COLO668 (cell line): ENCODE data around the gene ARRDC3.

Source experiments
- DNase-seq: peaks from one replicate; lab custom pipeline; 2025; ENCODE audit not compliant: unreplicated experiment; lab: John Stamatoyannopoulos, UW

ARRDC3 gene

GRCh38 chr5:91384671-91385430 is 1.7 kb upstream of the ARRDC3 start:
- peak; percentile 47 for DNase-seq

DNA sequence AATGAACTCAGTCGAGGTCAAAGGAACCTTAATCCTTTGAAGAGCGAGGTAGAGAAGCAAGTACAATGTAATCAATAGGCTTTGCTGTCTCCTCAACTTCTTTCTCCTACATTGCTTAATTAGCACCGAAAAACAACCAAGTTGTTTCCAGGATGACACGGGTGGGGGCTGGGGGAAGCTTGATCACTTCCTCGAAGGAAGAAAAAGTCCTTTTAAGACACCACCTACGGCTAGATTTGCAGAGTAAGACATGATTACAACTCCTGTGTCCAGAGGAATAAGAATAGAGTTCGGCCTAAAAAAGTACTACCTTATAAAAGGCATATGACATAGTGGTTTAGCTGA is 811 bp upstream of the ARRDC3 start:
- peak; percentile 12 for DNase-seq

DNA sequence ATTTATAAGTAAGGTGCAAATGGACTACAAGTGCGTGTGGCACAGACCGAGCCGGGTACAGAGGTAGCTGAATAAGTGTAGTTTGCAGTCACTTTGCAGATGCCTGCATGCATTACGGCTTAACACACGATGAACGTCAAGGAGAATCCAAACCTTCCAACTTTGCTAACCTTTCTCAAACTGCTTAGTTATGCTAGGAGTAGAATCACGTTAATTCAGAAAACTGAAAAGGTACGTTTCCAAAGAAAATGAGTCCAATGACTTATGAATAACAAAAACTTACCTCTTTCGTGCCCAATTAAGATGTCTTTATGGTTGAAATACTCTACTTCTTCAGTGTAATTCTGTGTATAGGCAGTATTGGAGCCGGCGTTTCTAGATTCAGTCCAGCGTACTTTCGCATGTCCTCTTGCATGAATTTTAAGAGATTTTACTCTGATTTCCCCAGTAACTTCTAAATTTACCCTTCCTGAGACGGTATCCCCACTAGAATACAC is 539 bp downstream of the ARRDC3 start:
- DNase-seq, result peak; percentile 5

DNA sequence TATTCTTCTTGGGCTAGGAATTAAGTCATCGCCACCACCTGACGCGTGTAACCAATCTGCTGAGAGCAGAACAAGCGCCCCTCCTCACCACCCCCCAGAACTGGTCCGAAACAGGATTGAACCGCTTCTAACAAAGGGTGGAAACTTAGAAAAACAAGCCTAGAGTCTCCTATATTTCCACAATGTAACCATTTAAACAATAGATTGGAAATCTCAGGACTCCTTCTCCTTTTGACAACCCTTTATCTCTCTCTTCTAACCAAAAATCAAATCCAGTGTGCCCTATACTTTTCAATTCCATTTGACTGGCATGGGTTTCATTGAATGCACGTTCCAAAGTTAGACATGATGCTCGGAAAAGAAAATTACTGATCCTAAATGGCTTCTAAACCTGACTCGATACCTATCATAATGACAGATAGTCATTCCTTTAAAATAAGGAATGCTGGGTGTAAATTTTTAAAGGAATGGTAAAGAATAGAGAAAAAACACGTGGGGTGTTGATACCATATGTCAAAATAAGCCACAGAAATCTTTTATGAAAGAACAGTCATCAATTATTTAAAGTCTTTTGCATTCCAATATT is 1.2 kb downstream of the ARRDC3 start:
- DNase-seq, result peak; percentile 66

DNA sequence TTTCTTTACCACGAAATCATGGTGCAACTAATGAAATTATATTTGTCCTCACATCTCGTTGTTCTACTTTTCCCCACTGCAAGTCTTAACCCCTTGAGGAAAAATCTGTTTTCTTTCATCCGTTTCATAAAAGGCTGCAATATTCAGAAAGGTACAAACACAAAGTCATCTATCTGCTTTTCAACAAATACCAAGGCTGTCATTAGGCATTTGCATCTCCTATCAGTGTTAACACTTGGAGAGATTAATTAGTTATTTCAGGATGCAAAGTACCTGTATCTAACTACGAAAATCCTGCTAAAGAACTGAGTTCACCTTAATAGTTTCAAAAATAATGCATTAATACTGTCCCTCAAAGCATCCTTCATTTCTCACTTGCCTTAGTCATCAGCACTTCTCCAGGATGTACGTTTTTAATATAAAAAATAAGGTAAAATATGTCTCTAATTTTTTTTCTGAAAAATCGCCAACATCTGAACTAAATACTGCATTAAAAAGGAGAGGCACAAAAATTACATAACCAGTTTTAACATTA is 1.8 kb downstream of the ARRDC3 start:
- DNase-seq, result no peak

- peak; percentile 96 for DNase-seq
Observed at GRCh38 chr5:91380491-91381238, 2.5 kb downstream of the ARRDC3 start.

DNA sequence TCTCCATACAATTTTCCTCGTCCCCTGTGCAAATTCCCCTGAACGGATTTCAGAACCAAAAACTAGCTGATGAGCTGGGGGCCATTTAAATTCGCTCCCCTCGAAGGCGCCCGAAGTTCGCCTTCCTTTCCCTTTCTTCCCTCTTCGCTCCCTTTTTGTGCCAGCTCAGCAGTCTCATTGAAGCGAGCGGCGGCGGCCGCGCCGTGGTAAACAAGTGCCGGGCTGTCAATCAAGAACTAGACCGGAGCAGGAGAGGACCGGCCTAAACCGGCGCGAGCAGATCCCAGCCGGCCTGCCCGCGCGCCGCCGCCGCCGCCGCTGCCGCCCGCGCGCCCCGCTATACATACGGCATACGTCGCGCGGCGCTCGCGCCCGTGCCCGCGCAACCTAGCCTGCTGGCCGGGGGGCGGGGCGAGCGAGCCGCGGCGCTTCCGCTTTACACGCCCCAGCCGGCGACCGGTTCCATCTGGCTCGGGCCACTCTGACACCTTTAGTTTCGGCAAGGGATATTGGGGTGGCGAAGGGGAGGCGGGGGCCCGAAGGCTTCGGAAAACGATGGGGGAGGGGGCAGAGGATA is 3.1 kb downstream of the ARRDC3 start:
- peak; percentile 96 for DNase-seq

- DNase-seq, result no peak
Observed at GRCh38 chr5:91379246-91379913, 3.7 kb downstream of the ARRDC3 start.

DNA sequence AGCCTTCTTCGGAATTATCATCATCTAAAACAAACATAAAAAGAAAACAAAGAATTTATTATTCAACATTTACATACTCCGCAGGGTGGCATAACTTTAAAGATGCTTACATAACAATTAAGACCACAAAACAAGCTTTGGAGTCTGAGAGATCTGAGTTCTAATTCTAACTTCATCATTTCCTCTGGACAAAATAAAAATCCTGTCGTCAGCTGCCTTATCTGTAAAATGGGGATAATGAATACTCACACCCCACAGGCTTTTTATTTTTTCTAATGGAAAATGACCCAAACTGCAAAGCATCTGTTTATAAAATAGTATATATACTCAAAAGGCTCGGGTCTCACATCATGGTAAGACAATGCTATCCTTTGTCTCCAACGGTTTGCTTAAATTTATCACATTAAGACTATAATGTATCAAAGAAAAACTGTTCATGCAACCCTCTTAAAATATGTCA is 4.3 kb downstream of the ARRDC3 start:
- no peak for DNase-seq

DNA sequence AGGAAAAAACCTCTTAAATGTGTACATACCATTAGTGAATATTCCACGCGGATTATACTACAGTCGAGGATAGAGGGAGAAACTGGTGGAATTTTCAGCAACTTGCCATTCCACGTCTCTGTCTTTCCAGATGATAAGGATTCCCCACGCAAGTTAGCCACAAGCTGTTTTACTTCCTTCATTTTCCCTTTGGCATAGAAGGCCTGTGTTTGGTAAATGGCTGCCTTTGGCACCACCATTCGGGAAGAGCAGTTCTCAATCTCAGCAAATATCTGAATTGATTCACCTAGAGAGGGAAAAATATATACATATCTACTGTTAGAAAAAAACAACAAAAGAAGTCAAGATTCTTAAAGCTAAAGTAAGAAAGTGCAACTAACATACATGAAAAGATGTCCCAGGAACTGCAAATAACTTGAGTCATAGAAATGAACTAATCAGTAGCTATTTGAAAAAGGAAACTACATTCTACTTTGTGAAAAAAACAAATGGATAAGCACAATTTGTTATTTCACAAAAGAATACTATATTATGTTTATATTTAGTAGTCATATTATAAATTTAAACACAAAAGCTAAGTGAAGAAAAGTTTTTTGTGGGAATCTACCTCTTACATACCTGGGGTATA is 8.1 kb downstream of the ARRDC3 start:
- no peak for DNase-seq

- no peak for DNase-seq
Observed at GRCh38 chr5:91373600-91373999, 9.5 kb downstream of the ARRDC3 start.

DNA sequence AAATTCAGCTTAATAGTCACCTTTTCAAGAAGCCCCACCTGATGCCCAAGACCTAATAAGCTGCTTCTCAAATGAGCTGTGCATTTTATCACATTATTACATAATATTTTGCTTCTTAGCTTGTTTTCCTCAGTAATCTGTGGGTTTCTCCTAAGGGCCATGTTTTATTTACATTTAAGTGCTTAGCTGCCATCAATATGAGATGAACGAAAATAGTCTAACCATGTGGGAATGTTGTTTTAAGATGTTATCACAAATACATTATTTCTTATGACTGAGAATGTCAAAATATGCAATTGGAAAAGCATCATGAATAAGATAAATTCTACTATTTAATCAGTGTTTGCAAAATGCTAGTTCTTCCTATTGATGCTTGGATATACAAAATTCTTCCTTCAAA is 10.1 kb downstream of the ARRDC3 start:
- DNase-seq, result no peak

- DNase-seq, result no peak
Observed at GRCh38 chr5:91369480-91369879, 13.6 kb downstream of the ARRDC3 start.

- DNase-seq, result no peak
Observed at GRCh38 chr5:91367908-91368648, 15.0 kb downstream of the ARRDC3 start.

DNA sequence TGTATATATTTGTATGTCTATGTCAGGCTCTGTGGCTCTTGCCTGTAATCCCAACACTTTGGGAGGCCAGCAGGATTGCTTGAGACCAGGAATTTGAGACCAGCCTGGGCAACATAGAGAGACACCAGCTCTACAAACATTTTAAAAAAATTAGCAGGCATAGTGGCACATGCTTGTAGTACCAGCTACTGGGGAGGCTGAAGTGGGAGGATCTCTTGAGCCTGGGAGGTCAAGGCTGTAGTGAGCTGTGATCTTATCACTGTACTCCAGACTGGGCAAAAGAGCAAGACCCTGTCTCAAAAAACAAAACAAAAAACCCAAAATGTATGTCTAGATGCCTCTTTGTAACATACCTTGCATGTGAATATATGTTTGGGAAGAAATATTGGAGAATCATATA is 15.8 kb downstream of the ARRDC3 start:
- no peak for DNase-seq

GRCh38 chr5:91366551-91366950 is 16.6 kb downstream of the ARRDC3 start:
- DNase-seq, result no peak

GRCh38 chr5:91365498-91365897 is 17.6 kb downstream of the ARRDC3 start:
- DNase-seq, result no peak

- no peak for DNase-seq
Observed at GRCh38 chr5:91362935-91363334, 20.2 kb downstream of the ARRDC3 start.

DNA sequence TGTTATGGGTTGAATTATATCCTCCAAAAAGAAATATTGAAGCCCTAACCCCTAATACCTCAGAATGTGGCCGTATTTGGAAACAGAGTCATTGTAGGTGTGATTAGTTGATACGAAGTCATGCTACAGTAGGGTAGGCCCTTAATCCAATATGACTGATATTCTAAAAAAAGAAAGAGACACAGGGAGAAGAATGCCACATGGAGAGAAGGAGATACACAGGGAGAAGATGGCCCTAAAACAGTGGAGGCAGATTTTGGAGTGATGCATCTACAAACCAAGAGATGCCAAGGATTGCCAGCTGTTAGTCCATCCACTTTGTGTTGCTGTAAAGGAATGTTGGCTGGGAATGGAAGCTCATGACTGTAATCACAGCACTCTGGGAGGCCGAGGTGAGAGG is 21.3 kb downstream of the ARRDC3 start:
- no peak for DNase-seq
